Measurements from ENCODE around the gene FGF18. TPM values are rescaled to one million over a fixed set of nuclear protein-coding genes. Genes with fewer than 3 reads are reported as not detected.

Gene FGF18
- total RNA-seq, 4 donors from 2014 or later = 0.14 to 0.32 TPM; not detected in 2

DNA sequence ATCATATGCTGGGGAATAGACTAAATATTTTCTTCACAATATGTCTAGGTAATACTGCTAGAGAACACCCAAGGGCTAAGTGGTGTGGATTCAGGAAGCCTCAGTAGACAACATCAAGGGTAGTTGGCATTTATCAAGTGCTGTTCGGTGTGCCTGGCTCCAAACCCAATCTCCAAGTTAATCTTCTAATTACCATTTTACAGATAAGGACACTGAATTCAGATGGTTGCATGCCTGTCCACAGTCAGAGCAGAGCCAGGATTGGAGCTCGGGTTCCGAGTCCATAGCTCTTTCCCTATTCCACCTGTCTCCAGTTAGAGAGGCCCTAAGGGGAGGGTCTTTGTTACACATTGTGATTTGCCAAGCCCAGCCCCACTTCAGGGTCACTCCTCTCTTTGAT, 58.2 kb downstream of the FGF18 start:
- in situ Hi-C loops (cut with MboI; ENCODE audit: low pct_ligation_motif_present in 1 of 4, low pct_unique_long_range_greater_than_20kb in 1 of 4, low sequenced_read_pairs in 3 of 4) = no loop called here
- Histone ChIP-seq H3K36me3 (no peaks in the 10 kb centered on the region), H3K27ac (no peak overlapping the region), H3K4me1 (no peaks in the 10 kb centered on the region), H3K9me3 (no peaks in the 10 kb centered on the region), H3K27me3 (no peaks in the 10 kb centered on the region), H3K4me3 (no peak overlapping the region)
- WGBS, 2 donors (ENCODE audit: low coverage in 1 of 2) = 81 to 88% methylated on average over 2 to 3 of the region's 3 CpGs
- no peak for DNase-seq
- intact Hi-C loops (cut with DNase I; ENCODE audit: low total_unique reads) = no loop called here
- TF ChIP-seq EP300 (IDR thresholded peaks at IDR 0.05; ENCODE audit: low read depth) (no peak), POLR2A (IDR thresholded peaks at IDR 0.05) (no peak), POLR2AphosphoS5 (IDR thresholded peaks at IDR 0.05) (no peak)
- TF ChIP-seq, protein P1, sequence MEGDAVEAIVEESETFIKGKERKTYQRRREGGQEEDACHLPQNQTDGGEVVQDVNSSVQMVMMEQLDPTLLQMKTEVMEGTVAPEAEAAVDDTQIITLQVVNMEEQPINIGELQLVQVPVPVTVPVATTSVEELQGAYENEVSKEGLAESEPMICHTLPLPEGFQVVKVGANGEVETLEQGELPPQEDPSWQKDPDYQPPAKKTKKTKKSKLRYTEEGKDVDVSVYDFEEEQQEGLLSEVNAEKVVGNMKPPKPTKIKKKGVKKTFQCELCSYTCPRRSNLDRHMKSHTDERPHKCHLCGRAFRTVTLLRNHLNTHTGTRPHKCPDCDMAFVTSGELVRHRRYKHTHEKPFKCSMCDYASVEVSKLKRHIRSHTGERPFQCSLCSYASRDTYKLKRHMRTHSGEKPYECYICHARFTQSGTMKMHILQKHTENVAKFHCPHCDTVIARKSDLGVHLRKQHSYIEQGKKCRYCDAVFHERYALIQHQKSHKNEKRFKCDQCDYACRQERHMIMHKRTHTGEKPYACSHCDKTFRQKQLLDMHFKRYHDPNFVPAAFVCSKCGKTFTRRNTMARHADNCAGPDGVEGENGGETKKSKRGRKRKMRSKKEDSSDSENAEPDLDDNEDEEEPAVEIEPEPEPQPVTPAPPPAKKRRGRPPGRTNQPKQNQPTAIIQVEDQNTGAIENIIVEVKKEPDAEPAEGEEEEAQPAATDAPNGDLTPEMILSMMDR (IDR thresholded peaks at IDR 0.05) = no peak

DNA sequence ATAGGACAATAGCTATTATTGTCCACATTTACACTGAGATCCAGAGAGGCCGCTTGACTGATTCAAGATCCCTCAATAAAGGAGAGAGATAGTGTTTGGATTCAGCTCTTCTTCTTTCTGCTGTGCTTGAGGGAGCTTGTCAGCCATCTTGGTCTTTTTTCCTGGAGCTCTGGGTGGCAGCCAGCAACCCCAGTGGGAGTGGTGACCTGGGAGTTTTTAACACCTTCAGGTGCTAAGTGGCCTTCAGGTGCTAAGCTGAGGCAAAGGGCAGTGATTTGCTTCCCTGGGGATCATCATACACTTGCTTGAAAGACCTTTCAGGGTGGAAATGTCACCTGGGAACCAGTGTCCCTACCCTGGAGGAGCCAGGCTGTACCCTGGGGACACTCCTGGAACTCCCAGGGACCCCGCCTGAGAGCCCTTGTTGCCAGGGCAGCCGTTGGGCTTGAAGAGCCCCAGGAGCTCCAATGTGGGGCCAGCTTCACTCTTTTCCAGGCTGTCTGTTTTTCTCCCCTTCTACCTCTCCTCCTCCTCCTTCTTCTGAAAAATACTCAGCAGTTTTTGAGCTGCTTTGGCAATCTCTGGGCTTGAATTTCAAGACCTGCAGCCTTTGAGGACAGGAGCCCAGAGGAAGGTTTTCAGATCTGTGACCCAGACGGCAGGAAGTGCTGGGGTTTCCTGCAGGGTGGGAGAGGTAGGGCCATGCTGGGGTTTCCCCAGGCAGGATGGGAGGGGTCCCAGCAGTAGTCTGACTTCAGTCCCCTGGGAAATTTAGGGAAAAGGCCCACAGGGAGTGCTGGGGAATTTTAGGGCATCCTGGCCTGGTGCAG, 59.7 kb downstream of the FGF18 start:
- no peak overlapping the region for H3K27ac ChIP-seq
- H3K36me3 ChIP-seq = no peaks in the 10 kb centered on the region
- H3K4me3 ChIP-seq = no peak overlapping the region
- intact Hi-C loops (cut with DNase I; ENCODE audit: low total_unique reads) (no loop called here), in situ Hi-C loops (cut with MboI; ENCODE audit: low pct_ligation_motif_present in 1 of 4, low pct_unique_long_range_greater_than_20kb in 1 of 4, low sequenced_read_pairs in 3 of 4) (no loop called here)
- WGBS, 2 donors (ENCODE audit: low coverage in 1 of 2) = 70 to 100% methylated on average over 1 to 4 of the region's 4 CpGs
- no peaks in the 10 kb centered on the region for H3K9me3 ChIP-seq
- DNase-seq = no peak
- TF ChIP-seq, protein P1 (IDR thresholded peaks at IDR 0.05) = no peak
- TF ChIP-seq POLR2A (IDR thresholded peaks at IDR 0.05) (no peak), EP300 (IDR thresholded peaks at IDR 0.05; ENCODE audit: low read depth) (no peak), POLR2AphosphoS5 (IDR thresholded peaks at IDR 0.05) (no peak)
- no peaks in the 10 kb centered on the region for H3K27me3 ChIP-seq
- H3K4me1 ChIP-seq = no peaks in the 10 kb centered on the region

DNA sequence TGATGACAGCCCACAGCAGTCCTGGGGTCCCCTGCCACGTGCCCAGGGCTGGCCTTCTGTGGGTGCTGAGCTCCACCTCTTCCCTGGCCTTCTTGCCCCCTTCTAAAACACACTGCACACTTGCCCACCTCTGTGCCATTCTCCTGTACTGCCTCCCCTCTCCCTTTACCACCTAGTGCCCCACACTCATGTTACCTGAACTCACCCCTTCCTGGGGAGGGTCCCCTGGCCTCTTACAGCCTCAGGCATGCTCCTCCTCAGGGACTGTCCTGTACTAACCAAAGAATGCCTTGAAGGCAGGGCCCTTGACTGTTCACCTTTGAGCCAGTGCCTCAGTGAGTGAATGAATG, 60.3 kb downstream of the FGF18 start:
- Histone ChIP-seq H3K27ac (no peak overlapping the region), H3K36me3 (no peaks in the 10 kb centered on the region), H3K9me3 (no peaks in the 10 kb centered on the region), H3K4me1 (no peaks in the 10 kb centered on the region), H3K27me3 (no peaks in the 10 kb centered on the region), H3K4me3 (no peak overlapping the region)
- TF ChIP-seq EP300 (IDR thresholded peaks at IDR 0.05; ENCODE audit: low read depth) (no peak), POLR2A (IDR thresholded peaks at IDR 0.05) (no peak), POLR2AphosphoS5 (IDR thresholded peaks at IDR 0.05) (no peak)
- TF ChIP-seq, protein P1 (IDR thresholded peaks at IDR 0.05) = no peak
- WGBS, 2 donors (ENCODE audit: low coverage in 1 of 2) = 67% methylated on average over 1 of the region's 1 CpG; no CpG with 5 or more reads in 1 of the 2 donors
- in situ Hi-C loops (cut with MboI; ENCODE audit: low pct_ligation_motif_present in 1 of 4, low pct_unique_long_range_greater_than_20kb in 1 of 4, low sequenced_read_pairs in 3 of 4) = no loop called here
- DNase-seq = no peak
- intact Hi-C loops (cut with DNase I; ENCODE audit: low total_unique reads) = no loop called here

DNA sequence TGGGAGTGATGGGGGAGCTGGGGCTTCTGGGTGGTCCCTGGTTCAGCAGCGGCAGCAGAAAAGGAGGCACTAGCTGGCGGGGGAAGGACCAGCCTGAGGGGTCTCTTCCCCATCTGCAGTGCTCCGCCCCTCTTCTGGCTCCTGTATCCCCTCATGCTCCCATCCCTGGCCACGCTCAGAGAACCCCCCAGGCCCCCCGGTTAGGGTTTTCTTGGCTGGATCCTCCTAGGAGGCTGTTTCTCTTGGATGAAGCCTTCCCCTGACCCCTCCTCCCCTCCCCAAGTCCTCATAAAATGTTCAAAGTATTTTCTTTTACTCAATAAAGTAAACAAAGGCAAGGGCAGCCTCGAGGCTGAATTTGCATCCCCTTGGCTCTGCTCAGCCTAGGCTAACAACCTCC, 60.8 kb downstream of the FGF18 start:
- no peaks in the 10 kb centered on the region for H3K27me3 ChIP-seq
- 58 to 68% methylated on average over 4 to 6 of the region's 6 CpGs for WGBS, 2 donors (ENCODE audit: low coverage in 1 of 2)
- intact Hi-C loops (cut with DNase I; ENCODE audit: low total_unique reads) = no loop called here
- no peak overlapping the region for H3K4me3 ChIP-seq
- H3K9me3 ChIP-seq = no peaks in the 10 kb centered on the region
- H3K27ac ChIP-seq = no peak overlapping the region
- in situ Hi-C loops (cut with MboI; ENCODE audit: low pct_ligation_motif_present in 1 of 4, low pct_unique_long_range_greater_than_20kb in 1 of 4, low sequenced_read_pairs in 3 of 4) = no loop called here
- DNase-seq = no peak
- no peaks in the 10 kb centered on the region for H3K4me1 ChIP-seq
- no peaks in the 10 kb centered on the region for H3K36me3 ChIP-seq
- TF ChIP-seq, protein P1 (IDR thresholded peaks at IDR 0.05) = no peak
- TF ChIP-seq POLR2AphosphoS5 (IDR thresholded peaks at IDR 0.05) (no peak), POLR2A (IDR thresholded peaks at IDR 0.05) (no peak), EP300 (IDR thresholded peaks at IDR 0.05; ENCODE audit: low read depth) (no peak)
